GM18498 (cell line): ENCODE results near the gene SVOPL.
"Not testable (repeated sequence)": the region's sequence is repeated elsewhere in the genome, so short reads cannot be mapped to it uniquely, and the experiment has no call there.

Experiments
- ATAC-seq: cut with Tn5 transposase; IDR thresholded peaks from one replicate; pipeline ENCODE4 v1.9.1; 2021; ENCODE audit warnings: mild to moderate bottlenecking, moderate library complexity; ENCODE audit not compliant: unreplicated experiment

The SVOPL gene

GRCh38 chr7:138701537-138701923 lies 368 bp upstream of the SVOPL start:
- no peak for ATAC-seq

DNA sequence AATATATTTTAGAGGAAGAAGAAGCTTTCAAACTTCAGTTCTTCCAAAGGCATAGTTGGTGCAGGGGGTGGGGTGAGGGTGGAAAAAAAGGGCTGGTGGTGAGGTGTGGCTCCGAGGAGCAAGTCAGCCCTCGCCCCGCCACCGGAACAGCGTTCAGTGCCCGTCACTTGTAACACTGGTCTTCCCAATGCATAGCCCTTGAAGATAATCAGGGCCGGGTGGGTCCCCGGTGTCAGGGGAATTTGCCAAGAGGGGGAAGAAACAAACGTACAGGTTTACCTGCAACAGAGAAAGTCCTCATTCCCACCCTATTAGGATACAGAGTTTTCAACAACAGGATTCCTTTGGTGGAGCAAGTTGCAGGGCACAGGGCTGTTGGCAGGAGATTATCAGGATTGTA lies 1.5 kb downstream of the SVOPL start:
- no peak for ATAC-seq

DNA sequence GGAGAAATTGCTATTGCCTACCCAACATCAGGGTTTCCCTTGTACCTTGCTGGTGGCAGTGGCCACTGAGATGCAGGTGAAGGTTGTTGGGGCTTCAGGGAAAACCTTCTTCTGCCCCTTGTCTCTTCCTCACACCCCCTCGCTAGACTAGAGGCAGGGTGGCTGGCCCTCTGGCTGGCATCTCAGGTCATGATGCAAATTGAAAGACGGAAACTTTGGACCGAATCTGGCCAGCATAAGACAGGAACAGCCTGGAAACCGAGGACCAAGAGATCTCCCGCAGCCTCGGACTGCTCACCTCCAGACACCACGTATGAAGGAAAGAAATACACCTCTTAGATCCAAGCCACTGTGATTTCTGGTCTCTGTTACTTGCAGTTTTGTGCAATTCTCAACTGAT lies 2.9 kb downstream of the SVOPL start:
- ATAC-seq: no peak

DNA sequence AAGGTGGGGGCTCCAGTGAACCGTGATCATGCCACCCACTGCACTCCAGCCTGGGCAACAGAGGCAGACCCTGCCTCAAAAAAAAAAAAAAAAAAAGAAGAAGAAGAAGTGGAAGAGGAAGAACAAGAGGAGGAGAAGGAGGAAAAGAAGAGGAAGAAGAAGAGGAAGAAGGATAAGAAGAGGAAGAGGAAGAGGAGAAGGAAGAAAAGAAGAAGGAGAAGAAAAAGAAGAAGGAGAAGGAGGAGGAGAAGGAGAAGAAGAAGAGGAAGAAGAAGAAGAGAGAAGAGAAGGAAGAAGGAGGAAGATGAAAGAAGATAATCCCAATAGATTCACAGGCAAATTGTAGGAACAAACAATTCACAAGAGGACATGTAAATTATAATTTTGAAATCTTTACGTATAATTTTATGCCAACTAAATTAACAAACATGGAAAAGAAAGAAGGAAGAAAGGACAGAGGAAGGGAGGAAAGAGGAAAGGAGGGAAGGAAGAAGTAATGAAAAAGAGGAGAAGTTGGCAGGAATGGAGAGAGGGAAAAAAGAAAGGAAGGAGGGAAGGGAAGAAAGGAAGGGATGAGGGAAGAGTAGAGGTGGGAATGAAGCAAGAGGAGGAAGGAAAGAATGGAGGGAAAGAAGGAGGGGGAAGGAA lies 3.5 kb downstream of the SVOPL start:
- no peak for ATAC-seq

DNA sequence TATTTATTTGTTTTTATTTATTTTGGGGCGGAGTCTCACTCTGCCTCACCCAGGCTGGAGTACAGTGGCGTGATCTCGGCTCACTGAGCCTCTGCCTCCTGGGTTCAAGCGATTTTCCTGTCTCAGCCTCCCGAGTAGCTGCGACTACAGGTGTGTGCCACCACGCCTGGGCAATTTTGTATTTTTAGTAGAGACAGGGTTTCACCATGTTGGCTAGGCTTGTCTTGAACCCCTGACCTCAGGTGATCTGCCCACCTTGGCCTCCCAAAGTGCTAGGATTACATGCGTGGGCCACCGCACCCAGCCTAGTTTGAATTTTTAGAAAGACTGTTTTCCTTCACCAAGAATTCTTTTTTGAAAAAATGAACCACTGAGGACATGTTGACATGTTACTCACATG lies 5.4 kb downstream of the SVOPL start:
- not testable (repeated sequence) for ATAC-seq

DNA sequence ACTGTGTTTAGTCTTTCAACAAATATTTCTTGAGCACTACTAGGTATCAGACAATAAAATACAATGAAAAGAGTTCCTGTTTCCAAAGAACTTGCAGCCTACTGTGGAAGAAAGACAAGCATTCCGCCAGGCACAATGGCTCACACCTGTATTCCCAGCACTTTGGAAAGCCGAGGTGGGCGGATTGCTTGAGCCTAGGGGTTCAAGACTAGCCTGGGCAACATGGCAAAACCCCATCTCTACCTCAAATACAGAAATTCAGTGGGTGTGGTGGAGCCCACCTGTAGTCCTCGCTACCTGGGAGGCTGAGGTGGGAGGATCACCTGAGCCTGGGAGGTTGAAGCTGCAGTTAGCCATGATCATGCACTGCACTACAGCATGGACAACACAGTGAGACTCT lies 6.1 kb downstream of the SVOPL start:
- no peak for ATAC-seq

- no peak for ATAC-seq
Observed at GRCh38 chr7:138691178-138691577, 10.0 kb downstream of the SVOPL start.

- no peak for ATAC-seq
Observed at GRCh38 chr7:138690495-138690894, 10.7 kb downstream of the SVOPL start.

DNA sequence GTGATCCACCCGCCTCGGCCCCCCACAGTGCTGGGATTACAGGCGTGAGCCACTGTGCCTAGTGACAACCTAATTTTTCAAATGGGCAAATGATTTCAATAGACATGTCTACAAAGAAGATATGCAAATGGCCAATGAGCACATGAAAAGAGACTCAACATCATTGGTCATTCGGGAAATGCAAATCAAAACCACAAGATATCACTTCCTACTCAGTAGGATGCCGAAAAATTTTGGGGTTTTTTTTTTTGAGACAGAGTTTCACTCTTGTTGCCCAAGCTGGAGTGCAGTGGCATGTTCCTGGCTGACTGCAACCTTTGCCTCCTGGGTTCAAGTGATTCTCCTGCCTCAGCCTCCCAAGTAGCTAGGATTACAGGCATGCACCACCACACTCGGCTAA lies 13.1 kb downstream of the SVOPL start:
- not testable (repeated sequence) for ATAC-seq

- no peak for ATAC-seq
Observed at GRCh38 chr7:138684340-138684739, 16.8 kb downstream of the SVOPL start.

DNA sequence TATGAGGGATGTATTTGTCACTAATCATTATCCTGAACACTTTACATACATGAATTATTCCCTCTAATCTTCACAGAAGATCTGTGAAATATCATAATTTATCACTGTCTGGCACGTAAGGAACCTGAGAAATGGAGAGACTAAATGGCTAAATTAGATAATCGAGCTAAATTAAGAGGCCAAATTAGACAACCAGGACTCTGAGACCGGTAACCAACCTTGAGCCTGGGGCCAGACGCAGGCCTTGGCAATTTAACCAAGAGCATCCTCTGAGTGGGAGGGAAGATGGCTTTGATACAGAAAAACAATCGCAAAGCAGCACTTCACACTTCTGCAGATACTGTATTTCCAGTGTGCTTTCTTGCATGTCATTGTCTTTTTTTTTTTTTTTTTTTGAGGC lies 21.4 kb downstream of the SVOPL start:
- no peak for ATAC-seq

DNA sequence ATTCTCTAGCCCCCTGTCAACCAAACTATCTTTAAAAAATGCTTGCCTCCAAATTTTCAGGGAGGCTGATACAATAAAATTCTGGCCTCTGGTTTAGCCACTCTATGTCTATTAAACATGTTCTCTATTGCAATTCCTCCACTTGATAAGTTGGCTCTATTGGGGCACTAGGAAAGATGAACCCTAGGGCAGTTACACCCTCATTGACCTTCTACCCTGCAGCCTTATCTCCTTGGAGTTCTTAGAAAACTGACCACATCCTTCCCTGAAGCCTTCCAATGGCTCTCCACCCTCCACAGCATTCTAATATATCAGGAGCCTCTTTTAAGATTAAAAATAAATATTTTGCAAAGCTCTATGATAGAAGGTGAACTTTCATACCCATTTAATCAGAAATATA lies 30.6 kb downstream of the SVOPL start:
- ATAC-seq: no peak

GRCh38 chr7:138669364-138669763 lies 31.8 kb downstream of the SVOPL start:
- ATAC-seq: no peak

DNA sequence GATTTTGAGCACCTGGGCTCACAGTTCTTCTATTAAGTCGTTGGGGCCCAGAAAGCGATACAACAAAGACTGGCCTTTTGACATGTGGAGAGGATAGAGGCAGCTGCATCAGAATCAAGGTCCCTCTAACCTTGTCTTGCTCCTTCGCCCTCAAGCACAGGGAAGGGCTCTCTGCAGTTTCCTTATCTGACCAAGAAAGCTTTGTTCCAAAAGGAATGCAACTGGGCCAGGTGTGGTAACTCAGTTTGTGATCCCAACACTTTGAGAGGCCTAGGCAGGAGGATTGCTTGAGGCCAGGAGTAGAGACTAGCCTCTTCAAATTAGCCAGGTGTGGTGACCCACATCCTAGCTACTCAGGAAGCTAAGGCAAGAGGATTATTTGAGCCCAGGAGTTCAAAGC lies 32.2 kb downstream of the SVOPL start:
- ATAC-seq: no peak

DNA sequence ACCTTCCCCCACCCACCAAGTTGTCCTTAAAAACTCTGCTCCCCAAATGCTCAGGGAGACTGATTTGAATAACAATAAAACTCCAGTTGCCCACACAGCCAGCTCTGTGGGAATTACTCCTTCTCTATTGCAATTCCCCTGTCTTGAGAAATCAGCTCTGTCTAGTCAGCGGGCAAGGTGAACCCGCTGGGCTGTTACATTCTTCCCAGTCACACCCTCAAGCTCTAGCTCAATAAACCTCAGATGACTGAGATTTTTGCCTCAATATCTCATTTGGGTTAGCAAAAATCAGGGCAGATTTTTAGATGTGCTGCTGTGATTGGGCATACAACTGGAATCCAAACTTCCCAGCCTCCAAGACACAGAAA lies 32.9 kb downstream of the SVOPL start:
- no peak for ATAC-seq

- no peak for ATAC-seq
Observed at GRCh38 chr7:138667535-138668228, 33.5 kb downstream of the SVOPL start.

- no peak for ATAC-seq
Observed at GRCh38 chr7:138666385-138666784, 34.8 kb downstream of the SVOPL start.

- ATAC-seq: no peak
Observed at GRCh38 chr7:138665669-138666140, 35.5 kb downstream of the SVOPL start.

GRCh38 chr7:138665249-138665648 lies 35.9 kb downstream of the SVOPL start:
- ATAC-seq: no peak

DNA sequence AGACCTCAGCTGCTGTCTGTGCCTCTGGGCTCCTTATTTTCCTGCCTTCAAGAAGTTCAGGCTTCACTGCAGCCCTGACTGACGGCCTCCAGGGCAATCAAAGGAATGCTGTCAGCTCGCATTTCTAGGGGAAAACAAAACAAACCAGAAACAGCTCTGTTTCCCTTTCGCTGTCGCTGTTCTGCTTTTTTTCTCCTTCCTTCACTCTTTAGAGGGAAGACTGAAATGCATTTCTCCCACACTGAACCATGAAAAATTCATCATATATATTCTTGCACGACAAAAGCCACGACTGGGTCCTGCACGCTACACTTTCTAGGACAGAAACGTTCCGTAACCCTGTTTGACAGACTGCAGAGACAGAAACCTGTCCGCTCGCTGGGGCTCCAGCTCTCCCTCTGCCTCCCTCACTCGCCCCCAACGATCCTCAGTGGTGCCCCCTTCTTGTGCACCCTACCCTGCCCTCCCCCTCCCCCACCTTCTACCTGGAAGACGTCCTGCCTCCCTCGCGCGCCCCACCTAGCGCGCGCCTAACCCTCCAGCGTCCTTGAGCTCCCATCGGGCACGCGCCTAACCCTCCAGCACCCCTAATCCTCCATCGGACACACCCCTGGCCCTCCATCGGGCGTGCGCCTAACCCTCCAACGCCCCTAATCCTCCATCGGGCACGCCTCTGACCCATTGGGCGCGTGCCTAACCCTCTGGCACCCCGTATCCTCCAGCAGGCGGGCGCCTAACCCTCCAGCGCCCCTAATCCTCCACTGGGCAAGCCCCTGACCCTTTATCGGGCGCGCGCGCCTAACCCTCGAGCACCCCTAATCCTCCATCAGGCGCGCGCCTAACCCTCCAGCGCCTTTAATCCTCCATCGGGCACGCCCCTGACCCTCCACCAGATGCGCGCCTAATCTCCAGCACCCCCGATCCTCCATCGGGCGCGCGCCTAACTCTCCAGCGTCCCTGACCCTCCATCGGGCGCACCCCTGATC lies 37.1 kb downstream of the SVOPL start:
- ATAC-seq: no peak

DNA sequence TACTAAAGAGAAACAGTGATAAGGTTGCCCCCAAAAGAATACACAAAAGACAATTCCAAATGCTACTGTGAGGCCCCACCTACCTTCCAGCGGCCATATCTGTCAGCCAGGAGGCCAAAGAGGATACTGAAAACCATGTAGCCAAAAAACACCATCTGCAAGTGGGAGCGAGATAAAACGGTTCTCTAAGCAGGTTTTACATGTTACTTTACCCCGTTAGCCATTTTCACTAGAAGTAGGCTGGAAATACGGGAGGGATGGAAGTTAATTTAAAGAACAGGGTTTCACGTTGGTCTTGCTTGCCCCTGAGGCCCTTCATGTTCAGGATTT lies 38.2 kb downstream of the SVOPL start:
- ATAC-seq: no peak
